GM19099 (cell line): ENCODE data around the gene SLC25A6.
A peak's percentile ranks its signal among the peaks of the same experiment; 100 is the strongest.

Experiments
- POLR2A ChIP-seq: IDR thresholded peaks from 3 replicates; pipeline ENCODE4 v1.6.1; 2011; ENCODE audit warnings: low read depth; ENCODE audit not compliant: insufficient read length; ENCODE audit errors: extremely low read depth

SLC25A6 gene

GRCh38 chrX:1385253-1386223, 6.4 kb downstream of the SLC25A6 start:
- TF ChIP-seq POLR2A, result peak; percentile 22

GRCh38 chrX:1384658-1385252, 7.2 kb downstream of the SLC25A6 start:
- peak; percentile 39 for TF ChIP-seq POLR2A

- TF ChIP-seq POLR2A, result no peak
Observed at GRCh38 chrX:1380672-1381233, 11.2 kb downstream of the SLC25A6 start.

- TF ChIP-seq POLR2A, result no peak
Observed at GRCh38 chrX:1378306-1378759, 13.6 kb downstream of the SLC25A6 start.

- TF ChIP-seq POLR2A, result no peak
Observed at GRCh38 chrX:1368385-1368698, 23.6 kb downstream of the SLC25A6 start.

GRCh38 chrX:1361910-1362309, 30.0 kb downstream of the SLC25A6 start:
- no peak for TF ChIP-seq POLR2A

GRCh38 chrX:1361275-1361674, 30.6 kb downstream of the SLC25A6 start:
- no peak for TF ChIP-seq POLR2A

GRCh38 chrX:1360171-1360570, 31.7 kb downstream of the SLC25A6 start:
- TF ChIP-seq POLR2A, result no peak

- TF ChIP-seq POLR2A, result no peak
Observed at GRCh38 chrX:1359477-1359873, 32.4 kb downstream of the SLC25A6 start.

- TF ChIP-seq POLR2A, result no peak
Observed at GRCh38 chrX:1358793-1359476, 33.0 kb downstream of the SLC25A6 start.

GRCh38 chrX:1357993-1358392, 33.9 kb downstream of the SLC25A6 start:
- TF ChIP-seq POLR2A, result no peak

GRCh38 chrX:1355131-1356046, 36.5 kb downstream of the SLC25A6 start:
- no peak for TF ChIP-seq POLR2A

GRCh38 chrX:1354036-1355019, 37.6 kb downstream of the SLC25A6 start:
- no peak for TF ChIP-seq POLR2A

- TF ChIP-seq POLR2A, result no peak
Observed at GRCh38 chrX:1351981-1352714, 39.8 kb downstream of the SLC25A6 start.
